Measurements from ENCODE around the gene ACOT11. TPM values are rescaled to one million over a fixed set of nuclear protein-coding genes. Genes with fewer than 3 reads are reported as not detected.

ACOT11 gene
- total RNA-seq, 4 donors from 2014 or later = 41.3 to 200 (median 119) TPM

GRCh38 chr1:54601730-54602129, 53.7 kb downstream of the ACOT11 start:
- peaks cover 0 to 13% (median 0%) of the 10 kb centered on the region in 4 donors for H3K4me1 ChIP-seq
- no peaks in the 10 kb centered on the region for H3K9me3 ChIP-seq
- TF ChIP-seq POLR2A (IDR thresholded peaks at IDR 0.05) = no peak
- no peak for TF ChIP-seq CTCF (IDR thresholded peaks at IDR 0.05)
- H3K27ac ChIP-seq = no peak overlapping the region
- DNase-seq = no peak
- peaks cover 0 to 47% (median 0%) of the 10 kb centered on the region in 3 donors for H3K36me3 ChIP-seq
- no peaks in the 10 kb centered on the region for H3K27me3 ChIP-seq
- H3K4me3 ChIP-seq = no peak overlapping the region

- Histone ChIP-seq H3K27me3 (no peaks in the 10 kb centered on the region), H3K27ac (no peak overlapping the region), H3K4me1 (peaks cover 0 to 13% (median 0%) of the 10 kb centered on the region in 4 donors), H3K36me3 (peaks cover 0 to 46% (median 0%) of the 10 kb centered on the region in 3 donors), H3K4me3 (no peak overlapping the region), H3K9me3 (no peaks in the 10 kb centered on the region)
- no peak for DNase-seq
- TF ChIP-seq POLR2A (IDR thresholded peaks at IDR 0.05) (no peak), CTCF (IDR thresholded peaks at IDR 0.05) (no peak)
Observed at GRCh38 chr1:54602554-54602953, 54.5 kb downstream of the ACOT11 start.

- H3K9me3 ChIP-seq = no peaks in the 10 kb centered on the region
- TF ChIP-seq CTCF (IDR thresholded peaks at IDR 0.05) = no peak
- TF ChIP-seq POLR2A (IDR thresholded peaks at IDR 0.05) = no peak
- peaks cover 0 to 46% (median 0%) of the 10 kb centered on the region in 3 donors for H3K36me3 ChIP-seq
- H3K27me3 ChIP-seq = no peaks in the 10 kb centered on the region
- peak overlapping the region in 3 of 4 donors; percentile 24 to 35 (median 27) for H3K27ac ChIP-seq
- no peak overlapping the region for H3K4me3 ChIP-seq
- peaks cover 0 to 13% (median 0%) of the 10 kb centered on the region in 4 donors for H3K4me1 ChIP-seq
- DNase-seq = no peak
Observed at GRCh38 chr1:54603241-54603640, 55.2 kb downstream of the ACOT11 start.

- Histone ChIP-seq H3K9me3 (no peaks in the 10 kb centered on the region), H3K4me1 (peaks cover 0 to 13% (median 0%) of the 10 kb centered on the region in 4 donors), H3K36me3 (peaks cover 0 to 49% (median 0%) of the 10 kb centered on the region in 3 donors), H3K4me3 (no peak overlapping the region), H3K27me3 (no peaks in the 10 kb centered on the region), H3K27ac (peak overlapping the region in 3 of 4 donors; percentile 24 to 35 (median 27))
- TF ChIP-seq CTCF (IDR thresholded peaks at IDR 0.05) = no peak
- TF ChIP-seq POLR2A (IDR thresholded peaks at IDR 0.05) = no peak
- peak in 2 of 3 donors; percentile 69 to 75 for DNase-seq
Observed at GRCh38 chr1:54604051-54604450, 56.0 kb downstream of the ACOT11 start.

- TF ChIP-seq CTCF (IDR thresholded peaks at IDR 0.05) = peak in 1 of 6 experiments; percentile 8
- no peak for TF ChIP-seq POLR2A (IDR thresholded peaks at IDR 0.05)
- Histone ChIP-seq H3K36me3 (peaks cover 0 to 50% (median 0%) of the 10 kb centered on the region in 3 donors), H3K4me1 (peaks cover 0 to 13% (median 0%) of the 10 kb centered on the region in 4 donors), H3K9me3 (no peaks in the 10 kb centered on the region), H3K27me3 (no peaks in the 10 kb centered on the region), H3K4me3 (no peak overlapping the region), H3K27ac (peak overlapping the region in 3 of 4 donors; percentile 24 to 35 (median 27))
- DNase-seq = peak in 1 of 3 donors; percentile 20
Observed at GRCh38 chr1:54604572-54605370, 56.7 kb downstream of the ACOT11 start.
